NCI-H460 (cell line): ENCODE results near the gene PCYOX1L. TPM values are rescaled to one million over a fixed set of nuclear protein-coding genes. Genes with fewer than 3 reads are reported as not detected.
"Not testable (repeated sequence)": the region's sequence is repeated elsewhere in the genome, so short reads cannot be mapped to it uniquely, and the experiment has no call there.

Experiments used
- DNase-seq: peaks from one replicate; pipeline ENCODE4 v3.0.0-alpha.2; 2016; ENCODE audit warnings: low read depth; ENCODE audit errors: extremely low read depth
- total RNA-seq: library from RNA; depleted of rRNA; stranded (reverse); fragments of >200 nt; shearing (Covaris generic); gene quantifications from 2 replicates; pipeline ENCODE4 v1.2.3, GENCODE V29; 2014

The PCYOX1L gene
- total RNA-seq, 1 experiment from 2014 or later = 10.5 TPM

DNA sequence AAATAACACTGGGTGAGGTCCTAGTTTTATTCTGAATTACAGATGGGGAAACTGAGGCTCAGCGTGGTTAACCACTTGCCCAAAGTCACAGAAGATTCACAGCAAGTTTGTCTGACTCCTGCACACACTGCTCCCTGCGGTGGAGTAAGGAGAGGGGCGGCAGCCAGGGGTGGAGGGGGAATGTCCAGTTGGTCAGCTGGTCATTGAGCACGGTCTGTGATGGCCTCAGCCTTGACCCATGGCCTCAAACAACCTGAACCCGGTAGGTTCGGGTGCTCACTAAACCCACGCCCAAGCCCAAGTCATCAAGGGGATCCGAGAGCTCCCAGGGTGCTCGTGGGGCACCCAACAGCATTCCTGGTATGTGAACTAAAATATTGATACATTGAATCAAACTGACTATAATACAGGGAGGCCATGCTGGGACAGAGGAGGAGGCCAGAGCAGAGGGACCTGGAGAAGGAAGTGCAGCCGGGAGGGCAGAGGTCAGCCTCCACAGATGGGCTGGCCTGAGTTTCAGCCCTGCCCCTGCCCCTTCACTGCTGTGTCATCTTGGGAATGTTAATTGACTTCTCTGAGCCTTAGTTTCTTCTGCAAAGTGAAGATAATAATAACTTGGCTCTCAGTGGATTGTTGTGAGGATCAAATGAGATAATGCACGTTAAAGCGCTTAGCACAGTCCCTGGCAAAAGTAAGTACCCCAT, 24.8 kb downstream of the PCYOX1L start:
- no peak for DNase-seq

DNA sequence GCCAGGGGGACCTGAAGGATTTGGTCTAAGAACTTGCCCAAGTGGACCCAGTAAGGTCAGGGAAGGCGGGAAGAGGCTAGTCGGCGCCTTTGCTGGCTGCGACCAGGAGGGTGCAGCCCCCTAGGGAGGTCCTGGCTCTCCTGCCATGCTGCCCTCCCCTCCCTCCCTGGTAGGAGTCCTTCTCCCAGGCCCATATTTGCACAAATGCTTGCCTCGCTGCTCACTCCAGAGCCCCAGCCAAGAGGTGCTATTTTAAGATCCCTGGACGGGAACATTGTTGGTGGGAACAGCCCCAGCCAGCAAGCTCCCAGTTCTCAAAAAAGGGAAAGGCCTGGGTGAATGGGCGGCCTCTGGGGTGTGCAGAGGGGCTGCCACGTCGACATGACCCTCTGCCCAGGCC, 25.6 kb downstream of the PCYOX1L start:
- DNase-seq = no peak

DNA sequence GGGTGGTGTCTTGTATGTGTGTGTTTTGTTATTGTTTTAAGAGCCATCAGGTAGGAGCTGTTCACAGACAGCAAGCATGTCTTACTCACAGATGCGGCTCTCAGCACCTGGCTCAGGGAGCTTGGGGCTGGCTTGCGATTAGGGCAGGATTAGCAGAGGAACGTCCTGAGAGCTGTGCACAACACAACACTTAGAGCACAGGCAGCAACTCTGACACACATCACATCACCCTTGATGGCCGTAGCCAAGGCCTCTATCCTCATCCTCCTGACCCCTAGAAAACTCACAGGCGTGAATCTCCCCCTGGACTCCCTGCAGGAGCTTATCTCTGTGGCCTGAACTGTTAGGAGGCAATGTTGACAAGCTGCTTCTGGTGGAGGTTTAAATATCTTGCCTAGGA, 28.3 kb downstream of the PCYOX1L start:
- DNase-seq = no peak

DNA sequence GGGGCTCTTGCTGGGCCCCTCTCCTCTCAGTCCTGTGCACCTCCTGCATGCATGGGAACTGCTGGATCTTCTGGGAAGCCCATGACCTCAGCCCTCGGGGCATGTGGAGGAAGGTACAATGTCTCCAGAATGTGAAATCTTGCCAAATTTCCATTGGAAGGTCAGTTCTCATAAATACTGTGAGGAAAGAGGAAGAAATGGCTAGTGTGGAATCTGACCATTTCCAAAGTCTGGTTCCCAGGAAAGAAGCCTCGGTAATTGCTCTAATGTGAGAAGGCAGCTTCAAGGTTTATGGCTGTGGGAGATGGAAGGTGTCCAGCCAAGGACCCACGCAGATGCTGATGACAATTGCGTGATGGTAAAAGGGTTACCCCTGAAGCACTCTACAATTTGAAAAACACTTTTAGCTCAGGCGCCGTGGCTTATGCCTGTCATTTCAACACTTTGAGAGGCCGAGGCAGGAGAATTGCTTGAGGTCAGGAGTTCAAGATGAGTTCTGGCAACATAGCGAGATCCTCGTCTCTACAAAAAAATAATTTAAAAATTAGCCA, 29.3 kb downstream of the PCYOX1L start:
- no peak for DNase-seq

DNA sequence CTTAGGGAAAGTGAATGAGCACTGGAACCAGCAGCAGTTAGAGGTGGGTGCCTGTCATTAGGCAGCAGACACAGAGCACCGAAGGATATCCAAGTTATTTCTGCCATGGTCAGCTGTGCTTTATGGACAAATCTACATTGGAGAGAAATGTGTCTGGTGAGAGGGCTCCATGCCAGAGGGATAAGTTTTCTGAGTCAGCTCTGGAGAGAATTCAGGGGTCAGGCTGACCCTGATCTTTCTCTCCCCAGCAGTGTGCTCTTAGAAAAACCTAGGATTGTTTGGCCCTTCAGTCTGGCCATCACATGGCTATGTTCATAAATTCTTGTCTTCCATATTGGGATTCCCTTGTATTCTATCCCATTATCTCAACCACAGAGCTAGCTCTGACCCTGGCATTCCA, 30.1 kb downstream of the PCYOX1L start:
- DNase-seq = no peak

DNA sequence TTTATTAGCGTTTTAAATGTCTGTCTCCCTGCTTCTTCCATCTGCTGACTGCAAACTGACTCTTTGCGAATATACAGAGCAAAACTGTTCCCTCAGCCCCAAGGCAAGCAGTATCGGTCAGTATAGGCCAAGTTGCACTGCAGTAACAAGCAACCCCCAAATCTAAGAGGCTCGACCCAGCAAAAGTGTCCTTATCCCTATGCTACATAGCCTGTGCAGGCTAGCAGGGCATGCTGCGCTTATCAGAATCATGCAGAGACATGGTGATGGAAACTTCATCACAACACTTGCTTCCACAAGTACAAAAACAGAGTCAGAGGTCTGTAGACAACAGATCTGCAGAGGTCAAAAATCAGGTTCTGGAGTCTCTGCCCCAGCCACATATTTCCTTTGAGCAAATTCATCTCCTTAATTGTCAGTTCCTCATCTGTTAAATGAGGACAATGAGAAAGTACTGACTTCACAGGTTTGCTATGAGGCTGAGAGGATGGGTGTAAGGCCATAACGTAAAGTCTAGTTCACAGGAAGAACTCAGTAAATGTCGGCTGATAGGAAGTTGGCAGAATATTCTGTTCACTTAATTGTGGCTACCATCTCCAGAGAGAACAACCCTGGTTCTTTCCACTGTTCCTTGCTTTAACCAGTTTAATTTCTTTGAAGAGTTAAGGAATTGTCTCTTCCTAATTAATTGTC, 30.8 kb downstream of the PCYOX1L start:
- no peak for DNase-seq

DNA sequence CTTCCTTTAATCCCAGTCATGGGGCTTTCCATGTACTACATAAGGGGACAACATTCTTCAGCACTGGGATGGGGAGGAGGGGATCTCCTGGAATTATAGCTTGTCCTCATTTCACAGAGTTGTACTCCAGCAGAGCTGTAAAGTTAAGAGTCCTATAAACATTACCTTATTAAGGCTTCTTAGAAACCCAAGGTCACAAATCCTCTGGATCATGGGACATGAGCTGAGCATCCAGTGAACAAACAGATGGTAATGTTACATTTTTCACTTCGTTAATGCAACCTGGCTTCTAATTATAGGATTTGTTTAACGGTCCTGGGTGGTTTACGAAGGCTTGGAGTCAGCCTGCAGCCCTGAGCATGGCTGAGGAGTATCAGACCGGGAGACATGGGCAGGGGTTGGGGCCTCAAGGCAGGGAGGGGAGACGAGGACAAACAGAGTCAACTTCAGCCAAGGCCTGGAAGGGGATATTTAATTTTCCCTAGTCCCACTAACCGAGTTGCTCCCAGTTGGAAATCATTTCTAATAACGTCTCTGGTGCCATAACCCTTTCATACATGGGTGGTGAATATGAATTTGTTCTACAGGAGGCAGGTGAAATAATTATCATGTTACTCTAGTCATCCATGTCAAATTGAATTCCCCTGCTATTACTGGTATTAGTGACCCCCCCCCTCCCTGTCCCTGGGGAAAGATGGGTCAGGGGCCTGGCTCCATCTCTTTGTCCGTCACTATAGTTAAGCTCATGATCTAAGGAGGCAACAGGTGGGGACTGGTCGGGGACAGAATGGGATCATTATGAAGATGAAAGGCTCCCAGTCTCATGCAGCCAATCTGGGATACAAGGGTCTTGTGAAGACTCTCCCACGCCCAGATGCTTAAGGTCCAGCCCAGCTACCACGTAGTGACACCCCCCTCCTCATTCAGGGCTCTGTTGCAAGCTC, 32.0 kb downstream of the PCYOX1L start:
- DNase-seq = no peak

DNA sequence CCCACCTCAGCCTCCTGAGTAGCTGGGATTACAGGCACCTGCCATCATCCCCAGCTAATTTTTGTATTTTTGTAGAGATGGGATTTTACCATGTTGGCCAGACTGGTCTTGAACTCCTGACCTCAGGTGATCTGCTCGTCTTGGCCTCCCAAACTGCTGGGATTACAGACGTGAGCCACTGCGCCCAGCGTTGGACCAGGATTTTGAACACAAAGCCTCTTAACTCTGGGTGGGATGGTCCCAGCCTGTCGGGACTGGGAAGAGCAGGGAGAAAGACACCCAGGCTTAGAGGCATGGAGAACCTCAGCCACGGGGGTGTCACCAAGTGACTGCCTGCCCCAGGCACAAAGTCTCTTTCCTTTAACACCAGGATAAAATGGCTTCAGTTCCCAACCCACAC, 33.2 kb downstream of the PCYOX1L start:
- not testable (repeated sequence) for DNase-seq

DNA sequence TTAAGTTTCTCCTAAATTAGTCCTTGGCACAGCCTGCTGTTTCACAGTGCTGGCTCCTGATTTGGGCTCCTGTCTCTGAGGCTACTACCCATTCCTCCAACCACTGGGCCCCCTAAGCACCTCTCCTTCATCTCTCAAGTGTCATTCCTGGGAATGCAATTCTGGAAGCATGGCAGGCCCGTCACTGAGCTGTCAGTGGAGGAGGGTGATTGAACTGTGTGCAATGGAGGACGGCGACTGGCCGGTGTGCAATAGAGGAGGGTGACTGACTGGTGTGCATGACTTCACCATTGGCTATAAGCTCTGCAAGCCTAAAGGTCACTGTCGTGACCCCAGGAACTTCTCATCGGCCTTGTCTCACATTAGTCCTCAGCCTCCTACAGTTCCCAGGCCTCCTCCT, 33.7 kb downstream of the PCYOX1L start:
- DNase-seq = no peak

DNA sequence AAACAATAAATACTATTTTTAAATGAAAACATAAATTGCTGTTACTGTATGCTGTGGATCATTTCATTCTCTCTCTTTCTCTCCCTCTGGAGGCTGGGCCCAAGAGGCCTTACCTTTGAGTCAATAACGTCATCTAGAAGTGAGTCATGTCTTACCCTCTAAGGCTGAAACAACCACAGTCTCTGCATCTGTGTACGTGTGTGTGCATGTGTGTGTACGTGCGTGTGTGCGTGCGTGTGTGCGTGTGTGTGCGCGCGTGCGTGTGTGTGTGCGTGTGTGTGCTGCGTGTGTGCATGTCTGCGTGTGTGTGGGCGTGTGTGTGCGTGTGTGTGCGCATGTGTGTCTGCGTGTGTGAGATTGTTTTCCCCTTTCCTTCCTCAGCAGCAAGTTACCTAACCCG, 34.9 kb downstream of the PCYOX1L start:
- DNase-seq = no peak

DNA sequence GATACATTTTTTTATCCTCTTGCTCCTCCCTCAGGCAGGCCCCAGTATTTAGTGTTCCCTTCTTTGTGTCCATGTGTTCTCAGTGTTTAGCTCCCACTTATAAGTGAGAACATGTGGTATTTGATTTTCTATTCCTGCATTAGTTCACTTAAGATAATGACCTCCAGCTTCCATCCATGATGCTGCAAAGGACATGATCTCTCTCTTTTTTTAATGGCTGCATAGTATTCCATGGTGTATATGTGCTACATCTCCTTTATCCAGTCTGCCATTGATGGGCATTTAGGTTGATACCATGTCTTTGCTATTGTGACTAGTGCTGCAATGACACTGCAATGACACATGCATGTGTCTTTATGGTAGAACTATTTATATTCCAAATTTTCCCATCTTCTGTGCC, 37.1 kb downstream of the PCYOX1L start:
- DNase-seq = not testable (repeated sequence)

DNA sequence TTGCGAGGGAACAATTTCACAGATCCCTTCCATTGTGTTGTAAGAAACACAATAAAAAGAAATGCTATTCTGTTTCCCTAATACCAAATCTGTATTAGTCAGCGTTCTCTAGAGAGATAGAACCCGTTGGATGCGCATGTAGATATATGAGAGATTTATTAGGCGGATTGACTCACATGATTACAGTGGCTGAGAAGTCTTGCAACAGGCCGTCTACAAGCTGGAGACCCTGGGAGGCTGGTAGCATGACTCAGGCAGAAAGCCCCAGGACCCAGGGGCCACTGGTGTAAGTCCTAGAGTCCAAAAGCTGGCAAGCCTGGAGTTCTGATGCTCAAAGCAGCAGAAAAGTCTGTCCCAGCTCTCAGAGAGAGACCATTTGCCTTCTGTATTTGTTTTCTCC, 39.7 kb downstream of the PCYOX1L start:
- no peak for DNase-seq

DNA sequence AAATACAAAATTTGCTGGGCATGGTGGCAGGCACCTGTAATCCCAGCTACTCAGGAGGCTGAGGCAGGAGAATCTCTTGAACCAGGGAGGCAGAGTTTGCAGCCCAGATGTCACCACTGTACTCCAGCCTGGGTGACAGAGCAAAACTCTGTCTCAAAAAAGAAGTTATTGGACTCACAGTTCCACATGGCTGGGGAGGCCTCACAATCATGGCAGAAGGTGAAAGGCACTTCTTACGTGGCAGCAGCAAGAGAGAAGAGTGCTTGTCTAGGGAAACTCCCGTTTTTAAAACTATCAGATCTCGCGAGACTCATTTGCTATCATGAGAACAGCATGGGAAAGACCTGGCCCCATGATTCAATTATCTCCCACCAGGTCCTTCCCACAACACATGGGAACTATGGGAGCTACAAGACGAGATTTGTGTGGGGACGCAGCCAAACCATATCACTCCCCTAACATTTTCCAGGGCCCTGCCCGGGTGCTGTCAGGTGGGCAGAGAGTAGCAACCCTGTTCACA, 41.0 kb downstream of the PCYOX1L start:
- DNase-seq = not testable (repeated sequence)

DNA sequence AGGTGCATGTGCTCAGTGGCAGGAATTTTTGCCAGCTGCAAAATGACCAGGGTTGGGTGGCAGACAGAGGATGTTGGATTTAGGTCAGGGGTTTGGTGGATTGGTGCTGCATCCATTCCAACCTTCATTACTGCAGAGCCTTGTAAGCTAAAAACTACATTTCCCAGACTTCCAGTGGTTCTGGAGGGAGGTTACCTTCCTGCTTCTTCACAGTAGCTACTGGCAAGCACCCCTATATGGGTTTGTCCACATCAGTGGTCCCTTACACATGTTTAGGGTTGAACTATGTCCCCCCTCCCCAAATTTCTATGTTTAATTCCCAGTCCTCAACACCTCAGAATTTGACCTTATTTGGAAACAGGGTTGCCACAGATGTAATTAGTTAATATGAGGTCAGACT, 41.9 kb downstream of the PCYOX1L start:
- DNase-seq = no peak

DNA sequence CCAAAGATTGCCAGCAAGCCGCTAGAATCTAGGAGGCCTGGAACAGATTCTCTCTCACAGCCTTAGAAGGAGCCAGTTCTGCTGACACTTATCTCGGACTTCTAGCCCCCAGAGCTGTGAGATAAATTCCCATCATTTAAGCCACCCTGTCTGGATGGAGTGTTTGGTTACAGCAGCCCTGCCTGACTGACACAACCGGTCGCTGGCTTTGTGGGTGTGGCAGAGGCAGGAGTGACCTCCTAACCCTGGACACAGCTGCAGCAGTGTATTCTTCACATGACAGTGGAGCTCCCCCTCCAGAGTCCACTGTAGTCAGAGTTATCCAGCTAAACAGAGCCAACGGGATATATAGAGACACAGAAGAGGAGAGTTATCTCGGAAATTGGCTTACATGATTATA, 42.5 kb downstream of the PCYOX1L start:
- DNase-seq = no peak

DNA sequence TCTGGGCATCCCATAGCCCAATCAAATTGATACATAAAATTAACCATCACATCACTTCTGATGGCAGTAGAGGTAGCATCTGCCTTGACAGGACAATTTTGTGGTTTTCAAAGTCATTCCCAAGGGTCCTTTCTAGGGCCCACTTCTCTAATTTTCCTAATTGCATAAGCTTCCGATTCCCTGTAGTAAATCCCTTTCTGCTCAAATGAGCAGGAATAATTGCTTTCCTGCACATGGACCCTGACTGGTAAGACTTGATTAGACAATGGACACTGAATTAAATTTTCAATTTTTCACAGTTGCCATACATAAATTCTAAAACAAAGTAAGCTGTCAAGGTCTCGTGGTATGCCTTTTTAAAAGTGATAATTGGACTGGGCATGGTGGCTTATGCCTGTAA, 43.2 kb downstream of the PCYOX1L start:
- DNase-seq = no peak

DNA sequence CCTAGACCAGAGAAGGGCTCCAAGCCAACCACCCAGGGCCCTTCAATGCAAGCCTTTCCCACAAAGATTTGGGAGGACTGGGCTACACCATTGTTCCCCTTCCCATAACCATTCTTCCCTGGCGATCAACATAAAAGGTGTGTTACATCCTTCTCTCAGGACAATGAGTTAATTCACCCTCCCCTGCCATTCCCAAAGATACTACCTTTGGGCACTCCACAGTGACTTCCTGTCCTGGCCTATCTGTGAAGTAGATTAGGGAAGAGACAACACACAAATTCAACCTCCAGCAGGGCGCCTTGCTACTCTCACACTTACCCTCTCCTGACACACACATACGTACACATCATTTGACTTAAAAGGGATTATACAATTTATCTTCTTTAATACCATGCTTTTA, 44.4 kb downstream of the PCYOX1L start:
- no peak for DNase-seq

DNA sequence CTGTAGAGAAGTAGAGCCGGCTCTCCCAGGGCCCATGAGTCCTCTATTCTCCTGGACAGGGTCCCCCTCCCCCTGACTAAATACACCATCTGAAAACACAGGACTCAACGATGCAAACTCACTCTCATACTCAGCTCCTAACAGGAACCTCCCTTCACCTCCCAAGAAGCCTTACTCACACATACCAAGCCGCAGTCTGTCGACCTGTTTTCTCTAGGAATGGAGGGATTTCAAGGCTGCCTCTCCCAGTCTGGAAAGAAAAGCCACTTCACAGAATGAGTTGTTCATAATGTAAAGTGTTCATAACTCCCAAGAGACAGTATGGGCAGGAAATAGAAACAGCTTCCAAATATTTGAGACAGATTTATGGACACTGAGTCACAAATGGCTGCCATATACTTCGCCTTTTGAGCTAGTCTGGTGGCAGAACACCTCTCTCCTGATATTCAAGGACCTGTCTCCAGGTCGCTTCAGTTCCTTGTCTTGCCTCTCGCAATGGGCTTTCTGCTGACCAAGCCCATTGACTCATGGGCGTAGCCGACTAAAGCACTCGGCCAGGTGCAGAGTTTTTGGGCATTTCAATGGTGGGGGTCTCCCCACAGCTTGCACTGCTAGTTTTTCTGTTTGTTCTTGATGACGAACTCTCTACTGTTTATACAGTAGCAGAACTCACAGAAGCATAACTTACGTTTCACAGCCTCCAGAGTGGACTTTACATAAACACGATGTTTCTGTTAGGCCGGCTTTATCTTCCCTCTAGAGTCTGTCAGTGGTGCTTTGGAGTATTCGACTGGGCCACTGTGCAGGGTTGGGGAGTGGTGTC, 46.3 kb downstream of the PCYOX1L start:
- DNase-seq = no peak

DNA sequence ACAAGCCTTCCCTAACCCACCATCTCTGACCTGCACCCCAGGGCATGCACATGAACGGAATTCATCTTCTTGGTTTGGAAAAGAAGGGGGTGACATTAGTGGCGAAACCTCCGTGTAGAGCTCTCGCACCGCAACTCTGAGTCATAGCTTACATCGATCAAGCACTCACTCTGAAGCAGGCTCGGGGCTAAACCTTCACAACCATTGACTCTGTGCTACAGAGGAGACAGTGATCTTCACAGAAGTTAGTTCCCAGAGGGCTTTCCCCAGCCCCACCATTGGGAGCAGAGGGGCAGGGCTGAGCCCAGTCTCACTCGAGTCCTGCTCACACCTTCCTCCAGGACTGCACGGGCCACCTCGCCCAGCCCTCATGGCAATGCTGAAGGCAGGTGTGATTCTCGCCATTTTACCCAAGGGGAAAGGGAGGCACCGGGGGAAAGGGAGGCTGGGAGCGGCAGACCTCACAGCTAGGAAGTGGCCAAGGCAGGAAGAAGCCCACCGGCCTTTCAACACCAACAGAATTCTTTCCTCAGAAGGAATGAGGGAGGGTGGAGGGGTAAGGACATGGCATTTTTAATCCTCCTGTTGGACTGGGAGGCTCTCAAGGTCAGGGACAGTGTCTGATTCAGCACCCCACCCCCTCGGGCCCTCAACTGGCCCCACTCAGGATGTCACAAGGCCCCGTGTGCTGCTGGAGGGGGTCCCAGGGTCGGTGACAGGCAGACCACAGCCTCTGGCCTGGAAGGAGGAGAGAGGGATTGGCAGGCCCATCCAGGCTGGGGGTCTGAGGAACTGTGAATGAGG, 47.1 kb downstream of the PCYOX1L start:
- no peak for DNase-seq
